ENCODE measurements around the gene OTUD3.

DNA sequence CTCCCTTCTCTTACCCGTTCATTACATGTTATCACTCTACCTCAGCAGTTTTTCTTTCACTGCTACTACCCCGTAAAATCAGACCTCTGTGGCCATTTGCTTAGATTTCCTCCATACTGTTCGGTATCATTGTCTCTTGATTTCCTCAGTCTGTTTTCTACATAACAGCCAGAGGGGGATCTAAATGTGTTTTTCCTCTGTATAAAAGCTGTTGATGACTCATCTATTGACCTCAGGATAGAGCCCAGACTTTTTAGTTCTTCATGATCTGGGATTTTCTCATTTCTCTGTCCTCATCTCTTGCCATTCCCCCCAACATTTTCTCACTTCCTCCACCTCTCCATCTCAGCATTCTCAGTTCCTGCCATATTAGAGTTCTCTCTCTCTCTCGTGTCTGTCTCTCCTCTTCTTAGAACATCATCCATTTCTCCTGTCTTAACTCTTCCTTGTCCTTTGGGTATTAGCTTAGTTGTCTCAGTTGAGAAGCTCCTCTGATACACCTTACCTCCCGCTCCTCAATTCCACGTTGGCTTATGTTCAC is 10.5 kb downstream of the OTUD3 start:
- no peak for TF ChIP-seq CTCF (IDR thresholded peaks at IDR 0.05)
- no peak for TF ChIP-seq POLR2AphosphoS5 (IDR thresholded peaks at IDR 0.05)
- no peak for TF ChIP-seq POLR2A (IDR thresholded peaks at IDR 0.05; ENCODE audit: low read depth)
- TF ChIP-seq EP300 (IDR thresholded peaks at IDR 0.05), result no peak
